Umbilical cord (tissue), 2 donors: ENCODE measurements around the gene CDH26. TPM values are rescaled to one million over a fixed set of nuclear protein-coding genes. Genes with fewer than 3 reads are reported as not detected.

Experiments used
- DNase-seq: peaks from one replicate; pipeline ENCODE4 v3.0.0-alpha.2; 2015; ENCODE audit warnings: low spot score
- total RNA-seq: library from RNA; depleted of rRNA; stranded (reverse); fragments of >200 nt; gene quantifications from one replicate; pipeline ENCODE4 v1.2.3, GENCODE V29; 2014; ENCODE audit warnings: low replicate concordance; ENCODE audit not compliant: insufficient read depth

The CDH26 gene
- total RNA-seq, 1 donor from 2014 or later: 7.9 TPM

- DNase-seq: no peak
Measured at GRCh38 chr20:60011512-60012507, 53.6 kb downstream of the CDH26 start.

- DNase-seq: peak; percentile 31
Measured at GRCh38 chr20:60013296-60014139, 55.3 kb downstream of the CDH26 start.

GRCh38 chr20:60016406-60016805, 58.2 kb downstream of the CDH26 start:
- DNase-seq: no peak

- no peak for DNase-seq
Measured at GRCh38 chr20:60020251-60020650, 62.0 kb downstream of the CDH26 start.

- no peak for DNase-seq
Measured at GRCh38 chr20:60021104-60021503, 62.9 kb downstream of the CDH26 start.

- no peak for DNase-seq
Measured at GRCh38 chr20:60022849-60023248, 64.6 kb downstream of the CDH26 start.

GRCh38 chr20:60024245-60024644, 66.0 kb downstream of the CDH26 start:
- no peak for DNase-seq

- DNase-seq: no peak
Measured at GRCh38 chr20:60024801-60025200, 66.6 kb downstream of the CDH26 start.

GRCh38 chr20:60026010-60026409, 67.8 kb downstream of the CDH26 start:
- DNase-seq: no peak

- no peak for DNase-seq
Measured at GRCh38 chr20:60030471-60030870, 72.2 kb downstream of the CDH26 start.

- DNase-seq: no peak
Measured at GRCh38 chr20:60031107-60031506, 72.9 kb downstream of the CDH26 start.

GRCh38 chr20:60034231-60035110, 76.2 kb downstream of the CDH26 start:
- no peak for DNase-seq

GRCh38 chr20:60035486-60035885, 77.3 kb downstream of the CDH26 start:
- no peak for DNase-seq

GRCh38 chr20:60036346-60036745, 78.1 kb downstream of the CDH26 start:
- DNase-seq: no peak

- no peak for DNase-seq
Measured at GRCh38 chr20:60036746-60037499, 78.7 kb downstream of the CDH26 start.

- DNase-seq: no peak
Measured at GRCh38 chr20:60038400-60039008, 80.3 kb downstream of the CDH26 start.

GRCh38 chr20:60039526-60039925, 81.3 kb downstream of the CDH26 start:
- no peak for DNase-seq

- no peak for DNase-seq
Measured at GRCh38 chr20:60040471-60041162, 82.4 kb downstream of the CDH26 start.

- DNase-seq: peak; percentile 69
Measured at GRCh38 chr20:60041436-60042165, 83.4 kb downstream of the CDH26 start.
